ENCODE results near the gene TRIP13. TPM values are rescaled to one million over a fixed set of nuclear protein-coding genes. Genes with fewer than 3 reads are reported as not detected.

TRIP13 gene
- total and polyA plus RNA-seq, 9 of the 15 experiments (the other 6 are each of a cell fraction or from before 2014, with no cell fraction given), result 24.1 to 116 (median 53.2) TPM

GRCh38 chr5:923281-923873 lies 30.7 kb downstream of the TRIP13 start (continued):
- no peak for TF ChIP-seq XRCC4 (IDR thresholded peaks at IDR 0.05; ENCODE audit: extremely low read depth, insufficient read depth, insufficient read length)
- TF ChIP-seq ZNF24 (IDR thresholded peaks at IDR 0.05), result no peak; the same call in 1 of the 2 replicates
- 0 out of 2 replicates have a peak, but pooled peaks have one; percentile 26 for TF ChIP-seq SOX6 (IDR thresholded peaks at IDR 0.05)
- 0 out of 2 replicates have a peak, but pooled peaks have one; percentile 42 for TF ChIP-seq ZBTB33 (CRISPR knock-in tag; IDR thresholded peaks at IDR 0.05)
- TF ChIP-seq, protein P1, sequence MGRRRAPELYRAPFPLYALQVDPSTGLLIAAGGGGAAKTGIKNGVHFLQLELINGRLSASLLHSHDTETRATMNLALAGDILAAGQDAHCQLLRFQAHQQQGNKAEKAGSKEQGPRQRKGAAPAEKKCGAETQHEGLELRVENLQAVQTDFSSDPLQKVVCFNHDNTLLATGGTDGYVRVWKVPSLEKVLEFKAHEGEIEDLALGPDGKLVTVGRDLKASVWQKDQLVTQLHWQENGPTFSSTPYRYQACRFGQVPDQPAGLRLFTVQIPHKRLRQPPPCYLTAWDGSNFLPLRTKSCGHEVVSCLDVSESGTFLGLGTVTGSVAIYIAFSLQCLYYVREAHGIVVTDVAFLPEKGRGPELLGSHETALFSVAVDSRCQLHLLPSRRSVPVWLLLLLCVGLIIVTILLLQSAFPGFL (CRISPR knock-in tag; IDR thresholded peaks at IDR 0.05), result no peak
- TF ChIP-seq EP300 (IDR thresholded peaks at IDR 0.05; ENCODE audit: low read length), result no peak
- TF ChIP-seq, protein P2, sequence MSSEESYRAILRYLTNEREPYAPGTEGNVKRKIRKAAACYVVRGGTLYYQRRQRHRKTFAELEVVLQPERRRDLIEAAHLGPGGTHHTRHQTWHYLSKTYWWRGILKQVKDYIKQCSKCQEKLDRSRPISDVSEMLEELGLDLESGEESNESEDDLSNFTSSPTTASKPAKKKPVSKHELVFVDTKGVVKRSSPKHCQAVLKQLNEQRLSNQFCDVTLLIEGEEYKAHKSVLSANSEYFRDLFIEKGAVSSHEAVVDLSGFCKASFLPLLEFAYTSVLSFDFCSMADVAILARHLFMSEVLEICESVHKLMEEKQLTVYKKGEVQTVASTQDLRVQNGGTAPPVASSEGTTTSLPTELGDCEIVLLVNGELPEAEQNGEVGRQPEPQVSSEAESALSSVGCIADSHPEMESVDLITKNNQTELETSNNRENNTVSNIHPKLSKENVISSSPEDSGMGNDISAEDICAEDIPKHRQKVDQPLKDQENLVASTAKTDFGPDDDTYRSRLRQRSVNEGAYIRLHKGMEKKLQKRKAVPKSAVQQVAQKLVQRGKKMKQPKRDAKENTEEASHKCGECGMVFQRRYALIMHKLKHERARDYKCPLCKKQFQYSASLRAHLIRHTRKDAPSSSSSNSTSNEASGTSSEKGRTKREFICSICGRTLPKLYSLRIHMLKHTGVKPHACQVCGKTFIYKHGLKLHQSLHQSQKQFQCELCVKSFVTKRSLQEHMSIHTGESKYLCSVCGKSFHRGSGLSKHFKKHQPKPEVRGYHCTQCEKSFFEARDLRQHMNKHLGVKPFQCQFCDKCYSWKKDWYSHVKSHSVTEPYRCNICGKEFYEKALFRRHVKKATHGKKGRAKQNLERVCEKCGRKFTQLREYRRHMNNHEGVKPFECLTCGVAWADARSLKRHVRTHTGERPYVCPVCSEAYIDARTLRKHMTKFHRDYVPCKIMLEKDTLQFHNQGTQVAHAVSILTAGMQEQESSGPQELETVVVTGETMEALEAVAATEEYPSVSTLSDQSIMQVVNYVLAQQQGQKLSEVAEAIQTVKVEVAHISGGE (CRISPR knock-in tag; IDR thresholded peaks at IDR 0.05), result no peak
- TF ChIP-seq ZBTB1 (CRISPR knock-in tag; IDR thresholded peaks at IDR 0.05; ENCODE audit: borderline replicate concordance, low read depth), result no peak
- TF ChIP-seq, protein P3, sequence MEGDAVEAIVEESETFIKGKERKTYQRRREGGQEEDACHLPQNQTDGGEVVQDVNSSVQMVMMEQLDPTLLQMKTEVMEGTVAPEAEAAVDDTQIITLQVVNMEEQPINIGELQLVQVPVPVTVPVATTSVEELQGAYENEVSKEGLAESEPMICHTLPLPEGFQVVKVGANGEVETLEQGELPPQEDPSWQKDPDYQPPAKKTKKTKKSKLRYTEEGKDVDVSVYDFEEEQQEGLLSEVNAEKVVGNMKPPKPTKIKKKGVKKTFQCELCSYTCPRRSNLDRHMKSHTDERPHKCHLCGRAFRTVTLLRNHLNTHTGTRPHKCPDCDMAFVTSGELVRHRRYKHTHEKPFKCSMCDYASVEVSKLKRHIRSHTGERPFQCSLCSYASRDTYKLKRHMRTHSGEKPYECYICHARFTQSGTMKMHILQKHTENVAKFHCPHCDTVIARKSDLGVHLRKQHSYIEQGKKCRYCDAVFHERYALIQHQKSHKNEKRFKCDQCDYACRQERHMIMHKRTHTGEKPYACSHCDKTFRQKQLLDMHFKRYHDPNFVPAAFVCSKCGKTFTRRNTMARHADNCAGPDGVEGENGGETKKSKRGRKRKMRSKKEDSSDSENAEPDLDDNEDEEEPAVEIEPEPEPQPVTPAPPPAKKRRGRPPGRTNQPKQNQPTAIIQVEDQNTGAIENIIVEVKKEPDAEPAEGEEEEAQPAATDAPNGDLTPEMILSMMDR (IDR thresholded peaks at IDR 0.05 in 2 of 3, conservative IDR thresholded peaks at IDR 0.05 in 1 of 3; ENCODE audit: insufficient read depth in 2 of 3, low read depth in 1 of 3, low read length in 3 of 3), result peak; percentile 95 to 96 (median 96)
- TF ChIP-seq CHD1 (IDR thresholded peaks at IDR 0.05; ENCODE audit: low read length), result no peak
- TF ChIP-seq ZNF263 (CRISPR knock-in tag; IDR thresholded peaks at IDR 0.05; ENCODE audit: borderline replicate concordance), result peak; percentile 68; the same call in 1 of the 2 replicates
- TF ChIP-seq, protein P4, sequence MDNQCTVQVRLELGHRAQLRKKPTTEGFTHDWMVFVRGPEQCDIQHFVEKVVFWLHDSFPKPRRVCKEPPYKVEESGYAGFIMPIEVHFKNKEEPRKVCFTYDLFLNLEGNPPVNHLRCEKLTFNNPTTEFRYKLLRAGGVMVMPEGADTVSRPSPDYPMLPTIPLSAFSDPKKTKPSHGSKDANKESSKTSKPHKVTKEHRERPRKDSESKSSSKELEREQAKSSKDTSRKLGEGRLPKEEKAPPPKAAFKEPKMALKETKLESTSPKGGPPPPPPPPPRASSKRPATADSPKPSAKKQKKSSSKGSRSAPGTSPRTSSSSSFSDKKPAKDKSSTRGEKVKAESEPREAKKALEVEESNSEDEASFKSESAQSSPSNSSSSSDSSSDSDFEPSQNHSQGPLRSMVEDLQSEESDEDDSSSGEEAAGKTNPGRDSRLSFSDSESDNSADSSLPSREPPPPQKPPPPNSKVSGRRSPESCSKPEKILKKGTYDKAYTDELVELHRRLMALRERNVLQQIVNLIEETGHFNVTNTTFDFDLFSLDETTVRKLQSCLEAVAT (IDR thresholded peaks at IDR 0.05), result no peak
- TF ChIP-seq, protein P5, sequence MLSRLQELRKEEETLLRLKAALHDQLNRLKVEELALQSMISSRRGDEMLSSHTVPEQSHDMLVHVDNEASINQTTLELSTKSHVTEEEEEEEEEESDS (CRISPR knock-in tag; IDR thresholded peaks at IDR 0.05), result no peak
- TF ChIP-seq ILK (tag; IDR thresholded peaks at IDR 0.05; ENCODE audit: borderline replicate concordance, low read depth), result no peak
- TF ChIP-seq PHTF2 (CRISPR knock-in tag; IDR thresholded peaks at IDR 0.05), result no peak
- no peak for TF ChIP-seq SP2 (IDR thresholded peaks at IDR 0.05; ENCODE audit: extremely low read depth, low read depth, low read length, poor library complexity, severe bottlenecking)

All from K562 (cell line).